ENCODE results near the gene MSH3.
"Not testable (repeated sequence)": the region's sequence is repeated elsewhere in the genome, so short reads cannot be mapped to it uniquely, and the experiment has no call there.

The MSH3 gene

DNA sequence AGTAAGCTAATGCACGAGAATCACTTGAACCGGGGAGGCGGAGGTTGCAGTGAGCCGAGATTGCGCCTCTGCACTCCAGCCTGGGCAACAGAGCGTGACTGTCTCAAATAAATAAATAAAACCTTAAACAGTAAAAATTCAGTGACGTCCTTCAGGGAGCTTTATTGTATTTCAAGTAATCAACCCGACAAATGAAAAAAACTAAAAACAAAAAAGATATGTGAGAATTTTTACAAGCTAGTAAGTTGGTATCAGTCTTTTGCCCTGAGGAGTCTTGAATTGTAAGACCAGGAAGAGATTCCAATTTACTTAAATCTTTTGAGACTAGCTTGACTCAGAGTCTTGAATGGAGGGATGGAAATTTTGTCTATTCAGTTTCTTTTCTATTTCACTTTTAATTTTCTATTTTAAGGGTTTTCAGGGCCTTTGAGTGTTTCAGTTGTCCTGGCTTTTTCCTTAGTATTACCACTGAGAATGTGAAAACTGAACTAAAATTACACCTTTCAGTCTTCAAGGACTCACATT lies 126.4 kb downstream of the MSH3 start:
- Mint-ChIP-seq H3K9me3 (no peaks in the 10 kb centered on the region), H3K4me3 (no peak overlapping the region), H3K36me3 (ENCODE audit: low read depth) (peaks cover 17% of the 10 kb centered on the region), H3K27me3 (ENCODE audit: low read depth) (no peaks in the 10 kb centered on the region), H3K4me1 (no peaks in the 10 kb centered on the region), H3K27ac (no peak overlapping the region)
- TF ChIP-seq, protein P1, sequence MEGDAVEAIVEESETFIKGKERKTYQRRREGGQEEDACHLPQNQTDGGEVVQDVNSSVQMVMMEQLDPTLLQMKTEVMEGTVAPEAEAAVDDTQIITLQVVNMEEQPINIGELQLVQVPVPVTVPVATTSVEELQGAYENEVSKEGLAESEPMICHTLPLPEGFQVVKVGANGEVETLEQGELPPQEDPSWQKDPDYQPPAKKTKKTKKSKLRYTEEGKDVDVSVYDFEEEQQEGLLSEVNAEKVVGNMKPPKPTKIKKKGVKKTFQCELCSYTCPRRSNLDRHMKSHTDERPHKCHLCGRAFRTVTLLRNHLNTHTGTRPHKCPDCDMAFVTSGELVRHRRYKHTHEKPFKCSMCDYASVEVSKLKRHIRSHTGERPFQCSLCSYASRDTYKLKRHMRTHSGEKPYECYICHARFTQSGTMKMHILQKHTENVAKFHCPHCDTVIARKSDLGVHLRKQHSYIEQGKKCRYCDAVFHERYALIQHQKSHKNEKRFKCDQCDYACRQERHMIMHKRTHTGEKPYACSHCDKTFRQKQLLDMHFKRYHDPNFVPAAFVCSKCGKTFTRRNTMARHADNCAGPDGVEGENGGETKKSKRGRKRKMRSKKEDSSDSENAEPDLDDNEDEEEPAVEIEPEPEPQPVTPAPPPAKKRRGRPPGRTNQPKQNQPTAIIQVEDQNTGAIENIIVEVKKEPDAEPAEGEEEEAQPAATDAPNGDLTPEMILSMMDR (IDR thresholded peaks at IDR 0.05; ENCODE audit: unreplicated experiment in 3 of 3), result no peak

DNA sequence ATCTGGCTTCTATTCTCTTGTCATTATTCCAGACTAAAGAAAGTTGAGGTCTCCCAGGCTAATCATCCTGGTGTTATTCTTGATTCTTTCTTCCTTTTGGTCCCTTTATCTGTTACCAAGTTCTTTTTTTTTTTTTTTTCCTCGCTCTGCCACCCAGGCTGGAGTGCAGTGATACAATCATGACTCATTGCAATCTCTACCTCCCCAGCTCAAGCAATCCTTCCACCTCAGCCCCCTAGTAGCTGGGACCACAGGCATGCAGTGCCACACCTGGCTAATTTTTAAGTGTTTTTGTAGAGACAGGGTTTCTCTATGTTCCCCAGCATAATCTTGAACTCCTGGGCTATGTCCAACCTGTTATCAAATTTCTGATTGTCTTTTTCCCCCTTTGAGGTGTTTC lies 126.9 kb downstream of the MSH3 start:
- H3K4me1 Mint-ChIP-seq, result no peaks in the 10 kb centered on the region
- no peaks in the 10 kb centered on the region for H3K9me3 Mint-ChIP-seq
- H3K27me3 Mint-ChIP-seq (ENCODE audit: low read depth), result no peaks in the 10 kb centered on the region
- TF ChIP-seq, protein P1 (IDR thresholded peaks at IDR 0.05; ENCODE audit: unreplicated experiment in 3 of 3), result no peak
- H3K4me3 Mint-ChIP-seq, result no peak overlapping the region
- H3K27ac Mint-ChIP-seq, result no peak overlapping the region
- H3K36me3 Mint-ChIP-seq (ENCODE audit: low read depth), result peaks cover 19% of the 10 kb centered on the region

DNA sequence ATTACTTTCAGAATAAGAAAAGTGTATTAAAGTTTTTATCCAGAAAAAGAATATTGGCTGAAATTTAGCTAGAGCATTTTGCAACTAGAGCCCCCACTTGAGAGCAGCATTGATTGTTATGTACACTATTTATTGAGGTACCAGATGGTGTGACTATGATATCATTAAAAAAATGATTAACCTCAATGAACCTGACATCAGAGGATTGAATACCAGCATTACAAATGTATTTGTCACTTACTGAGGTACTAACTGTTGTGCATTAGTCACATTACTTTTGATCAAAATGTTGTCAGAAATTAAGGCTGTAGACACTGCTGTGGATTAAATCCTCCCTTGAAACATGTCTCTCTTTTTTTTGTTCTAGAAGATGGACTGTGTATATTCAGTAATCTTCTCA lies 128.2 kb downstream of the MSH3 start:
- peaks cover 21% of the 10 kb centered on the region for H3K36me3 Mint-ChIP-seq (ENCODE audit: low read depth)
- H3K4me3 Mint-ChIP-seq, result no peak overlapping the region
- H3K9me3 Mint-ChIP-seq, result no peaks in the 10 kb centered on the region
- no peak overlapping the region for H3K27ac Mint-ChIP-seq
- TF ChIP-seq, protein P1 (IDR thresholded peaks at IDR 0.05; ENCODE audit: unreplicated experiment in 3 of 3), result no peak
- H3K27me3 Mint-ChIP-seq (ENCODE audit: low read depth), result no peaks in the 10 kb centered on the region
- no peaks in the 10 kb centered on the region for H3K4me1 Mint-ChIP-seq

DNA sequence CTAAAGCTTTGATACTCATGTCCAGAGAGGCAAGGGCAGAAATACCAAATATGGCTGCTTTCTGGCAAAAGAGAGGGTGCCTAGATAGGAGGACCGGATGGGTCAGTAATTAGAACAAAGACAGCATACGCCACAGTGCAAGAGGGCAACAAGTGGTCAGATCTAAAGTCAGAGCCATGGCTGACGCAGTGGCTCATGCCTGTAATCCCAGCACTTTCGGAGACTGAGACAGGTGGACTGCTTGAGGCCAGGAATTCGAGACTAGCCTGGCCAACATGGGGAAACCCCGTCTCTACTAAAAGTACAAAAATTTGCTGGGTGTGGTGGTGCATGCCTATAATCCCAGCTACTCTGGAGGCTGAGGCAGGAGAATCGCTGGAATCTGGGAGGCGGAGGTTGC lies 129.3 kb downstream of the MSH3 start:
- not testable (repeated sequence) for H3K27ac Mint-ChIP-seq; H3K27me3 Mint-ChIP-seq (ENCODE audit: low read depth); H3K4me1 Mint-ChIP-seq; H3K4me3 Mint-ChIP-seq; H3K9me3 Mint-ChIP-seq
- peaks cover 17% of the 10 kb centered on the region for H3K36me3 Mint-ChIP-seq (ENCODE audit: low read depth)

DNA sequence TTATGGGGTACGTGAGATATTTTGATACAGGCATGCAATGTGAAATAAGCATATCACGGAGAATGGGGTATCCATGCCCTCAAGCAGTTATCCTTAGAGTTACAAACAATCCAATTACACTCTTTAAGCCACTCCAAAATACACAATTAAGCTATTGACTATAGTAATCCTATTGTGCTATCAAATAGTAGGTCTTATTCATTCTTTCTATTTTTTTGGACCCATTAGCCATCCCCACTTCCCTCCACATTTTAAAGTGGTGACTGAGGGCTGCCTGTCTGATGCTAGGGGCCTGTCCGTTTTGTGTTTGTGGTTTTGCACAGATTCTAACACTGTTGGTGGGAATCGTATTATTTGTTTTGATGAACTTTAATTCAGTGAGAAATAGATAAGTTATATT lies 130.0 kb downstream of the MSH3 start:
- TF ChIP-seq, protein P1 (IDR thresholded peaks at IDR 0.05; ENCODE audit: unreplicated experiment in 3 of 3), result no peak
- no peak overlapping the region for H3K27ac Mint-ChIP-seq
- no peaks in the 10 kb centered on the region for H3K27me3 Mint-ChIP-seq (ENCODE audit: low read depth)
- no peaks in the 10 kb centered on the region for H3K9me3 Mint-ChIP-seq
- no peak overlapping the region for H3K4me3 Mint-ChIP-seq
- H3K4me1 Mint-ChIP-seq, result no peaks in the 10 kb centered on the region
- peaks cover 13% of the 10 kb centered on the region for H3K36me3 Mint-ChIP-seq (ENCODE audit: low read depth)

DNA sequence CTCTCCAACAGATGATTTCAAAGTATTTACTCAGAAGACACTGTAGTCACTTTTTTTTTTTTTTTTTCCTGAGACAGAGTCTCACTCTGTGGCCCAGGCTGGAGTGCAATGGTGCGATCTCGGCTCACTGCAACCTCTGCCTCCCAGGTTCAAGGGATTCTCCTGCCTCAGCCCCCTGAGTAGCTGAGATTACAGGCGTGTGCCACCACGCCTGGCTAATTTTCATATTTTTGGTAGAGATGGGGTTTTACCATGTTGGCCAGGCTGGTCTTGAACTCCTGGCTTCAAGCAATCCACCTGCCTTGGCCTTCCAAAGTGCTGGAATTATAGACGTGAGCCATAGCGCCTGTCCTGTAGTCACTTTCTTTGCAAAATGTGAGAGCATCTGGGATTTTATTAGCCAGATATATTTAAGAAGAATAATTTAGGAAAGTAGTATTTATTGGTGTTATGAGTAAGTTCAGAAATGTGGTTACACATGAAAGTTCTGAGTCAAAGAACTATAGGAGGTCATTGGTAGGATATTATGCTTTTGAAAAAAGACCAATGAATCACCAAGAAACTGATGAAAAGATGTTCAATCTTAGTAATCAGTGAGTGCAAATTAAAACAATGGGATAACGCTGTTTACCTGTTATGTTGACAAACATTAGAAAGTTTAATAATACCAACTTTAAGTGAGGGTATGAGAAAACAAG lies 135.0 kb downstream of the MSH3 start:
- H3K9me3 Mint-ChIP-seq; H3K27ac Mint-ChIP-seq; H3K36me3 Mint-ChIP-seq (ENCODE audit: low read depth); H3K27me3 Mint-ChIP-seq (ENCODE audit: low read depth); H3K4me1 Mint-ChIP-seq; H3K4me3 Mint-ChIP-seq: not testable (repeated sequence)

DNA sequence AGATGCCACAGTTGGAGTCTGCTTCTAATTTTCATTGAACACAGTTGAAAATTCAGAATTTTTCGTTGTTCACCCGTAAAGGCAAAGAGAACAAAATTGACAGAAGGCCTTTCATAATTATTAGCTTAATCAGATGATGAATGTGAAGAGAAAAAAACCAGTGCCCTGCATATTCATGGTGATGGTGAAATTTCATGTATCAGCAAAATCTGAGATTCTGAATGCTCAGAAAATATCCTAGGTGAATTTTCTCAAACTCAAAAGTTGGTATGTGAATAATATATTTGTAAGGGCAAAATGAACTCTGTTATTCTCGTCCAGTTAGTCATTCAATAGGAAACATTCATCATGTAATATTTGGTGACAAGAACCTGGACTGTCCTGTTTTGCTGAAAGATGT lies 136.2 kb downstream of the MSH3 start:
- Mint-ChIP-seq H3K27ac (no peak overlapping the region), H3K27me3 (ENCODE audit: low read depth) (no peaks in the 10 kb centered on the region), H3K9me3 (no peaks in the 10 kb centered on the region), H3K4me3 (no peak overlapping the region), H3K4me1 (no peaks in the 10 kb centered on the region), H3K36me3 (ENCODE audit: low read depth) (peaks cover 8% of the 10 kb centered on the region)
- TF ChIP-seq, protein P1 (IDR thresholded peaks at IDR 0.05; ENCODE audit: unreplicated experiment in 3 of 3), result no peak
